HL-60/S4 treated with retinoic acid at 250 ng/mL for 4 days and 3 days (cell line): ENCODE data around the gene VAV3.
"Not testable (repeated sequence)": the region's sequence is repeated elsewhere in the genome, so short reads cannot be mapped to it uniquely, and the experiment has no call there.

Experiments
- in situ Hi-C: fragments of 300-500 bp; cut with MboI; formaldehyde crosslinking; loops from 2 replicates; pipeline ENCODE4 v1.7.0; 2022; ENCODE audit warnings: low sequenced_read_pairs

Gene VAV3

GRCh38 chr1:107766533-107766932 is 198.4 kb downstream of the VAV3 start:
- in situ Hi-C loops: no loop called here

DNA sequence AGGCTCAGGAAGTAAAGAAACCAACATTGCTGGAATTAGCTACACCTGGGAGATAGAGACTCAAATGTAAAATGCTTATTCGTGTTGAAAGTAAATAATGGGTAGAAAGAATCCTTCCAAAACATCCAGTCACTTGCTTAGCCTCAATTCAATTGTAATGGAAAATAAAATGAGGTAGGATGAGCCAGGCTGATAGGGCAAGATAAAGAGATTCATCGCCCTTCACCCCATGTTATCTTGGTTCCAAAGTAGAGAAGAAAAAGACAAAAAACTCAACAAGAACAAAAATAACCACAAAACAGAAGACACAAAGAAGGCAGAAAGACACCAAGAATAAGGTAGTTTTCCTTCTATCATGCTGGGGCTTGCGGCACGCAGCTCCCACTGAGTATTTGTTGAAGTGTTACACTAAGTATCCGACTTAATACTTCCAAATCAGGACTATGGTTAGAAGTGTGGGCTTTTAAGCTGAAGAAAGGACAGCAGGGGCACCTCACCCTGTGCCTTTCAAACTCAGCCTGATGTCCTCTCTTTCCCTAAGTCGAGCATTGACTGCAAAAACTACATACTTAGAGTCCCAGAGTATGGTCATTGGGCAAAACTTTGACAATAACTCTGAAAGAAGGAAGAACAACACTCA is 202.1 kb downstream of the VAV3 start:
- in situ Hi-C loops: no loop called here

- in situ Hi-C loops: no loop called here
Measured at GRCh38 chr1:107760065-107760464, 204.9 kb downstream of the VAV3 start.

GRCh38 chr1:107750364-107750959 is 214.5 kb downstream of the VAV3 start:
- in situ Hi-C loops: no loop called here

DNA sequence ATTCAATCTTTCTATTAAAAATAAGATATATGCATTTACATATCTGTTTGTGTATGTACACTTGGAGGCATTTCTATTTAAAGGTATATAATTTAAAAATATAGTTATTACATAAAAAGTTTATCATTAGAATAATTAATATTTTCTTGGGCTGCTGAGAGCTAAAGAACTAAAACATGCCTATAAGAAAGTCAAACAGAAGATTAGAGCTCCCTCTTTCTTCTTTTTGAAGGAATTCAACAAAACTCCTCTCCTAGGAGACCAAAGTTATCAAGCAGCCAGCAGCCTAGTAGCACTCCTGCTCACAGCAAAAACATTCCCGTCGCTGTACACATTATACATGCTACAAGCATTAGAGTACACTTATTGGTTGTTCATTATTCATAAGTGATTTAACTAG is 216.4 kb downstream of the VAV3 start:
- in situ Hi-C loops: loop anchor here (25.0 kb wide), 1 partner anchor 311 kb away; no protein-coding TSS in a partner anchor

- in situ Hi-C loops: loop anchor here (25.0 kb wide), 1 partner anchor 304 kb away; no protein-coding TSS in a partner anchor
Measured at GRCh38 chr1:107741242-107741641, 223.7 kb downstream of the VAV3 start.

- in situ Hi-C loops: loop anchor here (25.0 kb wide), 1 partner anchor 303 kb away; no protein-coding TSS in a partner anchor
Measured at GRCh38 chr1:107740579-107740978, 224.4 kb downstream of the VAV3 start.

DNA sequence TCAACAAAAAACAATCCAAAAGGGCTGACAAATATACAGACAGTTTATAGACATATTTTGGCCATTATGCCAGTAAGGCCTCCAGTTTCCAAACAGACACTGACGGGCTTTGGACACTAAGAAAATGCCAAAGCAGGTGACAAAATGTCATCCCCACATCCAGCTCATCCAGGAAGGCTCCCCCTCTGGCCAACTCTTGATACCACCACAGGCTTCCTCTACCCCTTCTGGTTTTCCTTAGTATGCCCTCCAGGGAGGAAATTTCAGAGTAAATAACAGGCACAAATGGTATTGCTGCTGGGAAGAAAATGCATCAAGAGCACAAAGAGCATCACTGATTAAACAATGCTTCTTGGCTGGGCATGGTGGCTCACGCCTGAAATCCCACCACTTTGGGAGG is 225.3 kb downstream of the VAV3 start:
- in situ Hi-C loops: loop anchor here (25.0 kb wide), 1 partner anchor 302 kb away; no protein-coding TSS in a partner anchor

GRCh38 chr1:107739201-107739600 is 225.8 kb downstream of the VAV3 start:
- in situ Hi-C loops: loop anchor here (25.0 kb wide), 1 partner anchor 302 kb away; no protein-coding TSS in a partner anchor

DNA sequence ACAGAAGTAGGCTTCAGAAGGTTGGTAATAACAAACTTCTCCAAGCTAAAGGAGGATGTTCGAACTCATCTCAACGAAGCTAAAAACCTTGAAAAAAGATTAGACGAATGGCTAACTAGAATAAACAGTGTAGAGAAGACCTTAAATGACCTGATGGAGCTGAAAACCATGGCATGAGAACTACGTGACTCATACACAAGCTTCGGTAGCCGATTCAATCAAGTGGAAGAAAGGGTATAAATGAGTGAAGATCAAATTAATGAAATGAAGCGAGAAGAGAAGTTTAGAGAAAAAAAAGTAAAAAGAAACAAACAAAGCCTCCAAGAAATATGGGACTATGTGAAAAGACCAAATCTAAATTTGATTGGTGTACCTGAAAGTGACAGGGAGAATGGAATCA is 231.6 kb downstream of the VAV3 start:
- in situ Hi-C loops: loop anchor here (25.0 kb wide), 1 partner anchor 296 kb away; no protein-coding TSS in a partner anchor

DNA sequence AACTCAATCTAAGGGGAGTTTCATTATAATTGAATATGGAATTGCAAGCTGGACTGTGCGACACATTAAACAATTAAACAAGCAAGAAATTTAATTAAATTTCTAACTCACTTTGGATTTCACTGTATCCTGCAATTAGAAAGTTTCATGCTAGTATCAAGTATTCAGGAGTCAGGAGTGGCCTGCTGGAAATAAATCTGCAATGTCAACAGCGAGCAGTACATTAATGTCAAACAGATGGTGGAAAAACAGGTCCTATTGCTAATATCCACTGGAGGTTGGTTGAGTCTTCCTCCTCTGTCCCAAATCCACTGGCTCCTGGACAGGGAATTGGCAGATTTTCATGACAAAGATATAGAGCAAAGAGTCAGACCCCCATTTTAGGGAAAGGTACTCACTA is 237.1 kb downstream of the VAV3 start:
- in situ Hi-C loops: loop anchor here (25.0 kb wide), 1 partner anchor 291 kb away; no protein-coding TSS in a partner anchor

- in situ Hi-C loops: loop anchor here (25.0 kb wide), 1 partner anchor 290 kb away; no protein-coding TSS in a partner anchor
Measured at GRCh38 chr1:107726860-107727259, 238.1 kb downstream of the VAV3 start.

DNA sequence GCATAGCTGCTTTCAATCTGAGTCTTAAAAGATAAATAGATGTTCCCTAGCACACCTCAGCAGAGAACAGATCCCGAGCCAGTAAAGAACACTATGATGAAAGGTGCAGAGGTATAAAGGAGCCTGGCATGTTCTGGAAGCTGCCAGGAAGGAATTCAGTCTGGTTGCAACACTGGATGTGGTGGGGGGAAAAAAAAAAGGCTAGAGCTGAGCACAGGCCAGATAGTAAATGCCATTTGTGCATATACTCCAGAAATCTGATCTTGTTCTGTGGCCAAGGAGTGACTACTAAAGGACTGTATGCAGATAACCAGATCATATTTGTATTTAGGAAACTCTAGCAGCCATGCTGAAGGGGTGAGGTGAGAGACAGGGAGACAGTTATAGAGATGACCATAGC is 240.3 kb downstream of the VAV3 start:
- in situ Hi-C loops: loop anchor here (25.0 kb wide), 1 partner anchor 287 kb away; no protein-coding TSS in a partner anchor

DNA sequence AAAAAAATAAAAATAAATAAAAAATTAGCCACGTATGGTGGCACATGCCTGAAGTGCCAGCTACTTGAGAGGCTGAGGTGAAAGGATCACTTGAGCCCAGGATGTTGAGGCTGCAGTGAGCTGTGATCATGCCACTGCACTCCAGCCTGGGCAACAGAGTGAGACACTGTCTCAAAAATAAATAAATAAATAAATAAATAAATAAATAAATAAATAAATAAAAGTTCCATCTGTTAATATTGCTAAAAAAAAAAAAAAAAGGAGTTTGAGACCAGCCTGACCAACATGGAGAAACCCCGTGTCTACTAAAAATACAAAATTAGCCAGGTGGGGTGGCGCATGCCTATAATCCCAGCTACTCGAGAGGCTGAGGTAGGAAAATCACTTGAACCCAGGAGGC is 244.8 kb downstream of the VAV3 start:
- in situ Hi-C loops: not testable (repeated sequence)

GRCh38 chr1:107710005-107710404 is 255.0 kb downstream of the VAV3 start:
- in situ Hi-C loops: no loop called here

GRCh38 chr1:107707111-107707510 is 257.9 kb downstream of the VAV3 start:
- in situ Hi-C loops: no loop called here

DNA sequence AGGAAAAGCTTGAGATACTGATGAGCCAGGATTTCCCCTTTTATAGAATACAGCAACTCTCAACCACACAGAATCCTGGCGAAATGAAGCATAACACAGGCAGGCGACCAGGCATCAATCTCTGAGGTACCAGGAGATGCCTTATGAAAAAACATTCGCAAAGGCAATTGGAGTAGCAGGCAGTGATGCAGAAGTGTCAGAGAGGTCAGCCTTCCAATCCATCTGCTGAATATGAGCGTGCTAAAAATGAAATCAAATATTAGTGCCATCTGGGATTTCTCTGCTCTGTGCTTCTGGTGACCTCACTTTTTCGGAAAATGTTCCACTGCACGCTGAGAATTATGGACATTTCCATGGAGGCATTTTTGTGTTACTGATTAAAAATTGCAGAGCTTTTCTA is 258.8 kb downstream of the VAV3 start:
- in situ Hi-C loops: no loop called here

- in situ Hi-C loops: no loop called here
Measured at GRCh38 chr1:107704911-107705310, 260.1 kb downstream of the VAV3 start.

DNA sequence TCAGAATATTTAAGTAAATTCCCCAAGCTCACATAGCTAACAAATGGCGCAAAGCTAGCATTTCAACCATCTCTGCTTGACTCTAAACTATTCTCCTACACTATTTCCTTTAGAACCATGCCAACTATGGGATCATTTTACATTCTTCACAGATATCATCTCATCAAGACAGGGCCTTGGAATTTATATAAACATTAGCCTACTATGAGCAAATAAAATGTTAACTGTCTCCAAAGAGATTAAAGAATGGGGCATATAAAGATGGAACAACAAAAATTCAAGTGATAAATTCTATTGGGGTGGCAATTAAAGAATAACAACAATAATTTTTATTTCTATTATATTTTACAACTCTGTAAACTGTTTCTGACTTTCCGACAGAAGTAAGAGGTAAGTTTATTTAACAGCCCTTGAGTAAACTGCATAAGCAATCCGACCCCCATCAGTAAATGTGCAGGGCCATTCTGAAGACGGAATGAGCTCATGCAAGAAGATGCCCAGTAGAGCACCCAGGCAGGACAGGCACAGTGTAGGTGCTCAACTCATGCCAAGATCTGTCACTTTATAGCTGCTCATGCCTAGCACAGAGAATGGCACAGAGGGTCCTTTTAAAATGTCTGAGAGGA is 261.9 kb downstream of the VAV3 start:
- in situ Hi-C loops: no loop called here

GRCh38 chr1:107700651-107701050 is 264.3 kb downstream of the VAV3 start:
- in situ Hi-C loops: not testable (repeated sequence)

GRCh38 chr1:107698161-107698560 is 266.8 kb downstream of the VAV3 start:
- in situ Hi-C loops: no loop called here

GRCh38 chr1:107695341-107695740 is 269.6 kb downstream of the VAV3 start:
- in situ Hi-C loops: no loop called here
